K562 (cell line): ENCODE data around the gene CREB3L4. TPM values are rescaled to one million over a fixed set of nuclear protein-coding genes. Genes with fewer than 3 reads are reported as not detected.

Experiments used
- ATAC-seq: fragments of 200-7000 bp; cut with Tn5 transposase; 3 replicates; pipeline ENCODE4 v1.9.1; 2020; ENCODE audit warnings: moderate library complexity
- BruUV-seq: library from RNA; stranded (reverse); fragments of 400-500 nt; replicated peaks from 2 replicates; lab custom pipeline; 2021; lab: Mats Ljungman, UMichigan
- CTCF ChIA-PET: fragments of 300-600 bp; formaldehyde crosslinking; extraction: SDS; loops from one replicate; lab custom pipeline; 2021; ENCODE audit warnings: low intra/inter-chr PET ratio; lab: Yijun Ruan, JAX
- POLR2A ChIA-PET: fragments of 300-600, 350-650 bp; sonication (Branson Sonifier 250); formaldehyde crosslinking; extraction: SDS; loops from one replicate; lab custom pipeline; 2021; ENCODE audit warnings: antibody characterized with exemption, inconsistent platforms; lab: Yijun Ruan, JAX
- DNase-seq, 4 experiments: peaks; one replicate each; pipeline versions ENCODE4 v3.0.0 to v3.0.0-alpha.2; 2011 to 2018; ENCODE audit warnings: low spot score in 3 of 4, mixed read lengths in 3 of 4; ENCODE audit errors: extremely low read depth in 1 of 4
- FAIRE-seq: peaks from 2 replicates; lab custom pipeline; 2011; peaks lifted over from hg19 to GRCh38; lab: Jason Lieb, UNC
- H2AFZ ChIP-seq: 2 replicates; pipeline ENCODE4 v1.6.0; 2011; ENCODE audit warnings: low read depth, low read length, control low read depth, inconsistent platforms
- H3K27ac ChIP-seq: fragments of 200-600 bp; 3 replicates; pipeline ENCODE4 v1.8.0; 2011; ENCODE audit warnings: low read depth, mild to moderate bottlenecking, control low read depth, inconsistent platforms, low read length, moderate library complexity, mixed read lengths; ENCODE audit errors: extremely low read depth
- H3K27me3 ChIP-seq, 2 experiments: fragments of 300-600 bp in 1 of 2; 2 replicates in 1 of 2; 3 replicates in 1 of 2; pipeline versions ENCODE4 v1.6.0 to v1.8.0; 2011; ENCODE audit warnings: inconsistent platforms in 2 of 2, low read length in 2 of 2, mild to moderate bottlenecking in 1 of 2, mixed read lengths in 1 of 2, moderate library complexity in 1 of 2; ENCODE audit not compliant: control insufficient read depth in 2 of 2, insufficient read depth in 2 of 2
- H3K36me3 ChIP-seq: fragments of 300-600 bp; 3 replicates; pipeline ENCODE4 v1.8.0; 2011; ENCODE audit warnings: mild to moderate bottlenecking, low read length, inconsistent platforms; ENCODE audit not compliant: control insufficient read depth, insufficient read depth
- H3K4me1 ChIP-seq, 2 experiments: fragments of 200-600 bp in 1 of 2; replicated peaks in 1 of 2; 2 replicates in 1 of 2; 3 replicates in 1 of 2; pipeline versions ENCODE4 v1.5.1 to v1.8.0; 2011; ENCODE audit warnings: inconsistent platforms in 2 of 2, low read length in 2 of 2, mild to moderate bottlenecking in 1 of 2, mixed read lengths in 1 of 2, moderate library complexity in 1 of 2; ENCODE audit not compliant: control insufficient read depth in 2 of 2, insufficient read depth in 2 of 2
- H3K4me2 ChIP-seq: 2 replicates; pipeline ENCODE4 v1.6.1; 2011; ENCODE audit warnings: low read length, control low read depth, inconsistent platforms, mixed read lengths; ENCODE audit not compliant: insufficient read depth
- H3K4me3 ChIP-seq: fragments of 200-600 bp; sonication (generic), shearing (Covaris generic); 2 replicates; pipeline ENCODE4 v1.5.1; 2016; ENCODE audit warnings: control low read depth, inconsistent platforms
- H3K79me2 ChIP-seq: fragments of 200-600 bp; 3 replicates; pipeline ENCODE4 v1.8.0; 2011; ENCODE audit warnings: low read length, inconsistent platforms; ENCODE audit not compliant: control insufficient read depth, insufficient read depth
- H3K9ac ChIP-seq, 2 experiments: 2 replicates each; pipeline versions ENCODE4 v1.6.0 to v1.6.1; 2011; ENCODE audit warnings: low read depth in 2 of 2, low read length in 2 of 2, control low read depth in 1 of 2, inconsistent platforms in 1 of 2, mild to moderate bottlenecking in 1 of 2, mixed read lengths in 1 of 2; ENCODE audit not compliant: insufficient read depth in 1 of 2
- H3K9me1 ChIP-seq: one replicate; pipeline ENCODE4 v1.6.0; 2011; ENCODE audit warnings: inconsistent platforms, mild to moderate bottlenecking, low read length, moderate library complexity; ENCODE audit not compliant: control insufficient read depth, insufficient read depth
- H3K9me3 ChIP-seq: replicated peaks from 2 replicates; pipeline ENCODE4 v1.5.1; 2011; ENCODE audit warnings: low read depth, low read length, inconsistent platforms; ENCODE audit not compliant: control insufficient read depth, insufficient read depth
- H4K20me1 ChIP-seq: replicated peaks from 2 replicates; pipeline ENCODE4 v1.6.1; 2011; ENCODE audit warnings: low read length, inconsistent platforms, mixed read lengths; ENCODE audit not compliant: control insufficient read depth, insufficient read depth
- E2F8 ChIP-seq: fragments of 450-650 bp; IDR thresholded peaks from 2 replicates; pipeline ENCODE4 v1.7.1; 2018; ENCODE audit warnings: mild to moderate bottlenecking, low read depth; ENCODE audit not compliant: partially characterized antibody
- ELF4 ChIP-seq: fragments of 450-650 bp; formaldehyde crosslinking; IDR thresholded peaks from 2 replicates; pipeline ENCODE4 v1.4.0; 2022; ENCODE audit warnings: missing genetic modification characterization
- HMG20A ChIP-seq: fragments of 450-650 bp; formaldehyde crosslinking; conservative IDR thresholded peaks from 2 replicates; pipeline ENCODE4 v1.4.0; 2020; ENCODE audit warnings: mild to moderate bottlenecking, mixed read lengths
- KAT7 ChIP-seq: sonication (generic); formaldehyde crosslinking; IDR thresholded peaks from 2 replicates; pipeline ENCODE4 v1.8.0; 2022; ENCODE audit warnings: missing genetic modification reagents, mild to moderate bottlenecking, borderline replicate concordance
- KLF10 ChIP-seq: fragments of 250-450 bp; sonication (Bioruptor Pico); IDR thresholded peaks from 2 replicates; pipeline ENCODE4 v1.6.1; 2021; ENCODE audit warnings: matching md5 sums
- L3MBTL2 ChIP-seq: fragments of 450-650 bp; IDR thresholded peaks from 2 replicates; pipeline ENCODE4 v1.6.1; 2016; ENCODE audit warnings: mild to moderate bottlenecking, moderate library complexity
- MTA1 ChIP-seq: fragments of 450-650 bp; IDR thresholded peaks from 2 replicates; pipeline ENCODE4 v1.6.1; 2017; ENCODE audit warnings: borderline replicate concordance
- MYBL2 ChIP-seq, 2 experiments: fragments of 450-650 bp in 1 of 2; sonication (generic) in 1 of 2; formaldehyde crosslinking in 1 of 2; IDR thresholded peaks; 2 replicates each; pipeline versions ENCODE4 v1.6.1 to v1.8.1; 2017 to 2022; ENCODE audit warnings: borderline replicate concordance in 1 of 2, inconsistent platforms in 1 of 2, low read depth in 1 of 2, mild to moderate bottlenecking in 1 of 2, missing genetic modification reagents in 1 of 2, moderate library complexity in 1 of 2
- NUFIP1 ChIP-seq: fragments of 450-650 bp; IDR thresholded peaks from 2 replicates; pipeline ENCODE4 v1.6.1; 2018; ENCODE audit not compliant: partially characterized antibody
- RUNX1 ChIP-seq: sonication (generic); IDR thresholded peaks from 2 replicates; pipeline ENCODE4 v1.6.1; 2016; ENCODE audit warnings: antibody characterized with exemption, low read depth
- SMARCA4 ChIP-seq: fragments of 450-650 bp; IDR thresholded peaks from 2 replicates; pipeline ENCODE4 v1.6.1; 2016
- ZBTB17 ChIP-seq: fragments of 450-650 bp; formaldehyde crosslinking; IDR thresholded peaks from 2 replicates; pipeline ENCODE4 v1.4.0; 2020; ENCODE audit warnings: mild to moderate bottlenecking
- ZBTB5 ChIP-seq: fragments of 450-650 bp; IDR thresholded peaks from 2 replicates; pipeline ENCODE4 v1.6.1; 2017; ENCODE audit warnings: antibody characterized with exemption
- ZBTB9 ChIP-seq: fragments of 450-650 bp; formaldehyde crosslinking; IDR thresholded peaks from 2 replicates; pipeline ENCODE4 v1.4.0; 2020; ENCODE audit warnings: mild to moderate bottlenecking, moderate library complexity
- ZNF57 ChIP-seq: fragments of 450-650 bp; formaldehyde crosslinking; IDR thresholded peaks from 2 replicates; pipeline ENCODE4 v1.4.0; 2020; ENCODE audit warnings: mild to moderate bottlenecking, moderate library complexity
- WGBS: fragments of 100-300 bp; shearing (Covaris generic); methylation state at CpG from one replicate; pipeline ENCODE4 v1.1.6; 2016; ENCODE audit warnings: low coverage, mixed read lengths; ENCODE audit not compliant: insufficient coverage; ENCODE audit errors: missing lambda C conversion rate; 5-methylcytosine and 5-hydroxymethylcytosine counted together
- in situ Hi-C: fragments of 300-500 bp; cut with MboI; formaldehyde crosslinking; loops from 4 replicates; pipeline ENCODE4 v1.15.0; 2018; ENCODE audit warnings: inconsistent platforms, mixed read lengths
- intact Hi-C: fragments of 100-400 bp; cut with micrococcal nuclease; formaldehyde crosslinking; loops from 2 replicates; pipeline ENCODE4 v1.14.2; 2022
- polyA plus RNA-seq, 8 experiments: library from polyadenylated mRNA; depleted of rRNA in 4 of 8; stranded (reverse) in 5 of 8; unstranded in 3 of 8; fragments of >200 nt; fragmentation: Nextera tagmentation in 2 of 8; fragmentation: Illumina TruSeq in 1 of 8; extraction: Ambion mirVana in 2 of 8; extraction: Trizol in 1 of 8; gene quantifications; 2 replicates each; pipeline versions ENCODE4 v1.2.1 to v1.2.3, GENCODE V29; 2011 to 2014; ENCODE audit warnings: inconsistent platforms in 1 of 8, missing spikeins in 1 of 8
- total RNA-seq, 7 experiments: library from RNA; depleted of rRNA in 6 of 7; stranded (reverse); fragments of >200 nt in 6 of 7; fragmentation: Illumina TruSeq in 2 of 7; extraction: Trizol in 2 of 7; gene quantifications; 2 replicates each; pipeline versions ENCODE4 v1.2.1 to v1.2.3, GENCODE V29; 2011 to 2021; ENCODE audit warnings: low replicate concordance in 1 of 7

Gene CREB3L4
- total and polyA plus RNA-seq, 9 of the 15 experiments (the other 6 are each of a cell fraction or from before 2014, with no cell fraction given) = 9.9 to 18.6 (median 13.9) TPM

- no peaks in the 10 kb centered on the region for H3K9me1 ChIP-seq
- H3K4me1 ChIP-seq = peaks cover 12 to 32% of the 10 kb centered on the region in 2 experiments; a peak in 4 of 5 replicates
- WGBS = 1% methylated on average over 12 of the region's 12 CpGs
- in situ Hi-C loops = no loop called here
- CTCF ChIA-PET = interaction anchor here (0.9 to 1.8 kb wide), 2 partner anchors 41 to 124 kb away, joined by 6 to 7 read pairs; partner anchors contain the start of gene RAB13
- DNase-seq = peak; percentile 50 to 77 (median 66)
- FAIRE-seq = peak; percentile 90
- no peaks in the 10 kb centered on the region for H3K9me3 ChIP-seq
- H3K4me2 ChIP-seq = peak overlapping the region; percentile 98
- no peaks in the 10 kb centered on the region for H3K27me3 ChIP-seq
- POLR2A ChIA-PET = interaction anchor here (0.6 to 5.5 kb wide), 17 partner anchors 11 to 302 kb away, joined by 3 to 39 read pairs (median 4); partner anchors contain the start of genes CREB3L4, CRTC2, GATAD2B and JTB
- H3K27ac ChIP-seq = peak overlapping the region; percentile 85
- H4K20me1 ChIP-seq = no peaks in the 10 kb centered on the region
- H3K9ac ChIP-seq = peak overlapping the region; percentile 88 to 99
- intact Hi-C loops = loop anchor here (5.0 kb wide), 1 partner anchor 42 kb away; the partner anchor contains the start of gene RAB13
- ATAC-seq = peak; percentile 68
- peaks cover 29% of the 10 kb centered on the region for H3K79me2 ChIP-seq
- no TSS peak for BruUV-seq
- H2AFZ ChIP-seq = peak overlapping the region; percentile 61; the same call in 1 of the 2 replicates
- peak overlapping the region; percentile 99 for H3K4me3 ChIP-seq
- H3K36me3 ChIP-seq = peaks cover 69% of the 10 kb centered on the region
- TF ChIP-seq ZBTB5 (no peak), ZNF57 (CRISPR knock-in tag) (no peak), KAT7 (CRISPR knock-in tag) (no peak), ELF4 (no peak), MYBL2 (IDR thresholded peaks at IDR 0.05; ENCODE audit: low read depth) (no peak), MYBL2 (CRISPR knock-in tag; IDR thresholded peaks at IDR 0.05; ENCODE audit: borderline replicate concordance) (no peak), ZBTB9 (no peak), RUNX1 (0 out of 2 replicates have a peak, but pooled peaks have one; percentile 34), NUFIP1 (no peak), SMARCA4 (no peak), HMG20A (CRISPR knock-in tag) (no peak), L3MBTL2 (0 out of 2 replicates have a peak, but pooled peaks have one; percentile 5), KLF10 (CRISPR knock-in tag) (no peak), MTA1 (no peak), ZBTB17 (CRISPR knock-in tag) (no peak), E2F8 (no peak)
Measured at GRCh38 chr1:153945131-153945794, 22.4 kb upstream of the CREB3L4 start.
